Endothelial cell of umbilical vein (primary cell): Measurements from ENCODE around the gene TBX5.

ENCODE experiments used
- EZH2 ChIP-seq: IDR thresholded peaks from 2 replicates; pipeline ENCODE4 v1.6.1; 2012; ENCODE audit warnings: borderline replicate concordance, low read depth, mild to moderate bottlenecking, moderate library complexity, low read length, inconsistent platforms; ENCODE audit not compliant: severe bottlenecking
- GATA2 ChIP-seq: IDR thresholded peaks from 2 replicates; pipeline ENCODE4 v1.7.0; 2011; ENCODE audit warnings: low read depth, mild to moderate bottlenecking, moderate library complexity, mixed read lengths, low read length; ENCODE audit not compliant: insufficient read length, insufficient read depth
- MYC ChIP-seq: IDR thresholded peaks from one replicate; pipeline ENCODE4 v1.6.1; 2011; ENCODE audit warnings: mild to moderate bottlenecking, low read depth, low read length
- POLR2A ChIP-seq: IDR thresholded peaks from 2 replicates; pipeline ENCODE4 v1.6.1; 2012; ENCODE audit warnings: low read depth, mild to moderate bottlenecking, control low read depth, low read length
- POLR2AphosphoS5 ChIP-seq: IDR thresholded peaks from 2 replicates; pipeline ENCODE4 v1.6.1; 2012; ENCODE audit warnings: low read depth, mild to moderate bottlenecking, control low read depth, low read length, moderate library complexity; ENCODE audit not compliant: insufficient read depth
- TF ChIP-seq, protein P1 (sequence below), 2 donors: IDR thresholded peaks; 1 replicate in 1 of 2; 2 replicates in 1 of 2; pipeline ENCODE4 v1.5.1; 2011; ENCODE audit warnings: low read length in 2 of 2, mild to moderate bottlenecking in 2 of 2, moderate library complexity in 2 of 2, control low read depth in 1 of 2, inconsistent platforms in 1 of 2, low read depth in 1 of 2; ENCODE audit not compliant: insufficient read depth in 1 of 2; ENCODE audit errors: extremely low read depth in 1 of 2
- TF ChIP-seq, protein P2 (sequence below): IDR thresholded peaks from 2 replicates; pipeline ENCODE4 v1.6.1; 2011; ENCODE audit not compliant: insufficient read depth, insufficient read length

DNA sequence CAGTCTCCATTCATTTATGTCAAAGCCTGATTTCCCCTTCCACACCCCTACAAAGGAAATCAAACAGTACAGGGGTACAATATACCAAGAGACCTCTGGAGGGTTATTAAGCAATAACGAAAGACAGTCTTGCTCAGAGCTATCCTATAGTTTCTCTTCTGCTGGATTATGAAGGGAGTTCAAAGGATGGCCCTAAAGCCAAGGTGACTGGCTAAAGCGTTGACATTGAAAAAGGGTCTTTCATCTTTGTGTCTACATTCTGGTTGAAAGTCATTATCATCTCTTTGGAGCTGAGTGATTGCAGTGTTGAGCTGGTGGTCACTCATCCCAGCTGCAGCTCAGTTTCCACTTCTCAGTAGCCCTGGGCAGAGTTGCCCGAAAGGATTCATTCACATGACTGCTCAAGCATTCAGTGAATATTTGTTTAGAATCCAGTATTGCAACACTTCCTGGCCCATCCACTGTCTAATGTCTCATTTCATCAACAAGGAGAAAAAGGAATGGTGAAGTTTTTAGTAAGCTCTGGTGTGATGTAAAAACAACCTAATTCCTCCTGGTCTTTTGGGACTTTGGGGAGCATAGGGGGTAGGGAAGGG lies 19.2 kb upstream of the TBX5 start:
- TF ChIP-seq EZH2, result no peak
- TF ChIP-seq, protein P1, sequence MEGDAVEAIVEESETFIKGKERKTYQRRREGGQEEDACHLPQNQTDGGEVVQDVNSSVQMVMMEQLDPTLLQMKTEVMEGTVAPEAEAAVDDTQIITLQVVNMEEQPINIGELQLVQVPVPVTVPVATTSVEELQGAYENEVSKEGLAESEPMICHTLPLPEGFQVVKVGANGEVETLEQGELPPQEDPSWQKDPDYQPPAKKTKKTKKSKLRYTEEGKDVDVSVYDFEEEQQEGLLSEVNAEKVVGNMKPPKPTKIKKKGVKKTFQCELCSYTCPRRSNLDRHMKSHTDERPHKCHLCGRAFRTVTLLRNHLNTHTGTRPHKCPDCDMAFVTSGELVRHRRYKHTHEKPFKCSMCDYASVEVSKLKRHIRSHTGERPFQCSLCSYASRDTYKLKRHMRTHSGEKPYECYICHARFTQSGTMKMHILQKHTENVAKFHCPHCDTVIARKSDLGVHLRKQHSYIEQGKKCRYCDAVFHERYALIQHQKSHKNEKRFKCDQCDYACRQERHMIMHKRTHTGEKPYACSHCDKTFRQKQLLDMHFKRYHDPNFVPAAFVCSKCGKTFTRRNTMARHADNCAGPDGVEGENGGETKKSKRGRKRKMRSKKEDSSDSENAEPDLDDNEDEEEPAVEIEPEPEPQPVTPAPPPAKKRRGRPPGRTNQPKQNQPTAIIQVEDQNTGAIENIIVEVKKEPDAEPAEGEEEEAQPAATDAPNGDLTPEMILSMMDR (IDR thresholded peaks at IDR 0.05; ENCODE audit: extremely low read depth in 1 of 2, insufficient read depth in 1 of 2, low read depth in 1 of 2, low read length in 2 of 2), result no peak
- no peak for TF ChIP-seq POLR2A
- TF ChIP-seq POLR2AphosphoS5, result no peak
- TF ChIP-seq, protein P2, sequence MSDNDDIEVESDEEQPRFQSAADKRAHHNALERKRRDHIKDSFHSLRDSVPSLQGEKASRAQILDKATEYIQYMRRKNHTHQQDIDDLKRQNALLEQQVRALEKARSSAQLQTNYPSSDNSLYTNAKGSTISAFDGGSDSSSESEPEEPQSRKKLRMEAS, result no peak
- TF ChIP-seq MYC, result no peak
- no peak for TF ChIP-seq GATA2
